HG02870 (cell line): Measurements from ENCODE around the gene FAM171A1.
"Not testable (repeated sequence)": the region's sequence is repeated elsewhere in the genome, so short reads cannot be mapped to it uniquely, and the experiment has no call there.

Experiments used
- ATAC-seq: cut with Tn5 transposase; IDR thresholded peaks from one replicate; pipeline ENCODE4 v1.9.1; 2021; ENCODE audit warnings: mild to moderate bottlenecking, moderate library complexity; ENCODE audit not compliant: unreplicated experiment

FAM171A1 gene

DNA sequence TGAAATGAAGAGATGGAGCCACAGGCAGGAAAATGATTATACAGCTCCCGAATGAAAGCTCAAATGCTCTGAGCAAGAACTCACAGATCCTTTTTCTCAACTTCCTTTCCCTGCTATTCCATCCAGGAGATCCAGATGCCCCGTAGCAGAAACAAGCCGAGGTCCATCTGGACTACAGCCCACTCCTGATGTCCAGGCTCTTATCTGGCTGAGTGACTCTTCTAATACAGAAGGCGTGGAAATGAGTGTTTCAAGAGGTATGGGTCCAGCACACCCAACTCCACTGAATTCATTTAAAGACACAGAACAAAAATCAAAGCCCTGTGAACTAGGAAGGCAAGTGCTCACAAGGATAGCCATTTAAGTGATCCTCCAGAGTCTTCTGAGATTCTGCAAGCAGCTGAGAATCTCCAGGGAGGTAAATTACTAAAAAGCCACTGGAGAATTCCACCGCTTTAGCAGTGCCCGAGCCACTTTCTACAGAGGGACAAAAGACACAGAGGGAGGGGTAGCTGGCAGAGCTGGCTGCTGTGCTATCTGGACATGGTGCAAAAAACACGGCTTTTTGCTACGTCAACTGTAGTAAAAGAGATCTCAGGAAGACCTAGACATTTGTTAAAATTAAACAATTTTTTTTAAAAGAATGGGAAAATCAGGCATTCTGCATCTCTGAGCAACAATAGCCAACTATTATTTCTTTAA, 24.5 kb downstream of the FAM171A1 start:
- no peak for ATAC-seq

DNA sequence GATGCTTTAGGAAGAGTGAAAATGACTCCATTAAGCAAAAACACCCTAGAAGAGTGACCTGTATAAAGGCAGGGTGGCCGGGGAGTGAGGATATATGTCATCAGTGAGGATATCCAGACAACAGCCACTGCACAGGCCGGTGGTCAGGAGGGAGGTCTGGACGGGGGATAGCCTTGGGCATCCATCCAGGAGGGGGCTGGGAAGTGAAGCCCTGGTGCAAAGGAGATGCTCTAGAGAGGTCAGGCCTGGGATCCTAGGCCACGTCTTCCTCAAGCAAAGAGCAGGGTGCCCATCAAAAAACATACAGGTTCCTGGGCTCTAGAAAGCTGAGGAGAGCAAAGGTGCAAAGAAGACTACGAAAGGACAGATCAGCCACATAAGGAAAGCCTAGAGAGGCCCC, 25.6 kb downstream of the FAM171A1 start:
- ATAC-seq: no peak

DNA sequence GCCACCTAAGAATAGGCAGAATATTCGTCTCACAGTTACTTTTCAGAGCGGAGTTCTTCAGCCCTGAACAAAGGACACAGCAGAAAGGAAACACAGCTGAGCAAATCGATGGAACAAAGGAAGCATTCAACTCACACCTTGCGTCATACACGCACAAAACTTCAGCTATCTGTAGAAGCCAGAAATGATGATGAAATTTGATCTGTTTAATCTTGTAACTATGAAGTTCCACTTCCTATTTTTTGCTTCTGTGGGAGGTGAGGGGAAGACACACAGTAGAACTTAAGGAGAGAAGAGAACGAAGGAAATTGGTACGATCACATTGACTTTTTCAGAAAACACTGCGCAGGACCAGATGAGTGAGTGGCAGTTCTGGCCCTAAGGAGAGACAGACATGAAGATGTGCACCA, 26.2 kb downstream of the FAM171A1 start:
- no peak for ATAC-seq

DNA sequence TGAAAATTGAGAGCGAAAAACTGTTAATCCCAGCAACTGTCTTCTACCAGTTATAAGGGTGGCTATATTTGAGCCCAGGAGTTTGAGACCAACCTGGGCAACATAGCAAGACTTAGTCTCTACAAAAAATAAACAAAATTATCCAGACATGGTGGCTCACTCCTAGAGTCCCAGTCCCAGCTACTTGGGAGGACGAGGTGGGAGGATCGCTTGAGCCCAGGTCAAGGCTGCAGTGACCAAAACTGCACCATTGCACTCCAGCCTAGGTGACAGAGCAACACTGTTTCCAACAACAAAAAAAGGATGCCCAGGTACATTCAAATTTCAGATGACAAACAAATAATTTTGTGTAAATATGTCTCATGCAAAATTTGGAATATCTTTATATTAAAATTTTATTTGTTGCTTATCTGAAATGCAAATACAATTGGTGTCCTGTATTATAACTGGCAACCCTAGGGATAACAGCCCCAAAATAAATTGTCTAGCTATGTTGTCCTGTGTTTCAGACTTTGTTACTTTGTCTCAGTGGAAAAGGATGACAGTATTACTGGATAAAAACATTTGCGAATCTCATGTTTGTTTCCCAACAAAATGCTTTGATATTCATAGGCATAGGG, 26.7 kb downstream of the FAM171A1 start:
- ATAC-seq: no peak

DNA sequence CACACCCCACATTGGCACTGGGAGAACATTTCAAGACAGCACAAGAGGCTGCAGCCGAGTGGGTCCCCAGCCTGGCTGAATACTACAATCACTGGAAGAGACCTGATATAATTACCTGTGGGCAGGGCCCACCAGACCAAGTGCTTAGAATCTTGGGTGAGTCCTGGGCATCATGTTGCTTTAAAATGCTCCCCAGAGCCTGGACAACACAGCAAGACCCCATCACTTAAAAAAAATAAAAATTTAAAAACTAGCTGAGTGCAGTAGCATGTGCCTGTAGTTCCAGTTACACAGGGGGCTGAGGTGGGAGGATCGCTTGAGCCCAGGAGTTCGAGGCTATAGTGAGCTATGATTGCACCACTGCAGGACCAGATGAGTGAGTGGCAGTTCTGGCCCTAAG, 28.1 kb downstream of the FAM171A1 start:
- ATAC-seq: no peak

DNA sequence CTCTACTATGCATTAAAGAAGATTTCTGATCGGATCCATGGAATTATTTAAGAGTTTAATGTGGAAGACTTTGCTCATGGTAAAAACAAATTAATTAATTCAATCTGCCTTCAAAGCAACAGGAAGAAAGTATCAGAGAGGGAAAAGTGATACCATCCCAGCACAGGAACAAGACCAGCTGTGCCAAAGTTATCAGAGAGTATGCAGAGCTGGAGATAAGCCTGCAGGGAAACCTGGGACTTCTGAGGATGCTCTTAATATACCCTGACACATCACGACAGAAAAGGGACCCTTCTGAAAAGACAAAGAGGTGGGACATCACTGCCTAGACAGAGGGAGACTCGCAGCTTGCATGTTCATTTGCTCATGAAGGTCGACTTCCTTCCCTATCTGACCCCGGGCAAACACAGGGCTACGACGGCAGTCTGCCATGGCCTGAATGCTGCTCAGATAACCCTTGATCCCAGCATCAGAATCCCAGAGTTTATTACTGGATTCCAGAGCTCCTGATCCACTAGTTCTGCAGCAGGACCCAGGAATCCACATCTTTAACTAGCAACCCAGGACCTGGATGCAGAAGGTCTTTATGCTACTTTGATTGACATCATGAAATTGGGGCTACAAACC, 29.5 kb downstream of the FAM171A1 start:
- no peak for ATAC-seq

DNA sequence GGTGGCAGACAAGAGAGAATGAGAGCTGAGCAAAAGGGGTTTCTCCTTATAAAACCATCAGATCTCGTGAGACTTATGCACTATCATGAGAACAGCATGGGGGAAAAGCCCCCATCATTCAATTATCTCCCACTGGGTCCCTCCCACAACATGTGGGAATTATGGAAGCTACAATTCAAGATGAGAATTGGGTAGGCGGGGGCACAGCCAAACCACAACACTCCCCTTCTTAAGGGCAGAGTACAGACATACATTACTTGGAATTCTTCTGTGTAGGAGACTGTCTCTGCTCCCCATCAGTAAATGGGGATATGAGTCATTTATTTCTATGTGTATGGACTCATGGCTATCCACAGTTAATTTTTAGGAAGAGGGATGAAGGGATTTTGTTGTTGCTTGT, 31.2 kb downstream of the FAM171A1 start:
- ATAC-seq: no peak

DNA sequence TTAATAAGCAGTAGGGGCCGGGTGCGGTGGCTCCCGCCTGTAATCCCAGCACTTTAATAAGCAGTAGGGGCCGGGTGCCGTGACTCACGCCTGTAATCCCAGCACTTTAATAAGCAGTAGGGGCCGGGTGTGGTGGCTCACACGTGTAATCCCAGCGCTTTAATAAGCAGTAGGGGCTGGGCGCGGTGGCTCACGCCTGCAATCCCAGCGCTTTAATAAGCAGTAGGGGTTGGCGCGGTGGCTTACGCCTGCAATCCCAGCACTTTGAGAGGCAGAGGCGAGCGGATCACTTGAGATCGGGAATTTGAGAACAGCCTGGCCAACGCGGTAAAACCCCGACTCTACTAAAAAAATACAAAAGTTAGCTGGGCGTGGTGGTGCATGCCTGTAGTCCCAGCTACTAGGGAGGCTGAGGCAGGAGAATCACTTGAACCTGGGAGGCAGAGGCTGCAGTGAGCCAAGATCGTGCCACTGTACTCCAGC, 33.6 kb downstream of the FAM171A1 start:
- ATAC-seq: not testable (repeated sequence)

DNA sequence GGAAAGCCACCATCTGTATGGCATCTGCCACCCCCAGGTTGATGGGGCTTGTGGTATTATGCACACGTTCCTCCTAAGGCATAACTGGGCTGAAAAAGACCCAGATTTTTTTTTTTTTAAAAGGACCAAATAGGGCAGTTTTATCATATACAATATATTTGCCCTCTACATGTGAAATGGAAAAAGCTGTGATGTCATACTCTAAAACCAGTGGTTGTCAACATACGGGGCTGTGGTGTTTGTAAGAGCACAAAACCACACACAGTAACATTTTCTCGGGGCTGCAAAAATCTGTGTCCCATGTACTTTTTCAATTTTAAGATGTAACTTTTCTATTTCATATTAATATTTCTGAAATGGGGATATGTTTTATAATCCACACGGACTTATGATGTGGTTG, 34.9 kb downstream of the FAM171A1 start:
- no peak for ATAC-seq

DNA sequence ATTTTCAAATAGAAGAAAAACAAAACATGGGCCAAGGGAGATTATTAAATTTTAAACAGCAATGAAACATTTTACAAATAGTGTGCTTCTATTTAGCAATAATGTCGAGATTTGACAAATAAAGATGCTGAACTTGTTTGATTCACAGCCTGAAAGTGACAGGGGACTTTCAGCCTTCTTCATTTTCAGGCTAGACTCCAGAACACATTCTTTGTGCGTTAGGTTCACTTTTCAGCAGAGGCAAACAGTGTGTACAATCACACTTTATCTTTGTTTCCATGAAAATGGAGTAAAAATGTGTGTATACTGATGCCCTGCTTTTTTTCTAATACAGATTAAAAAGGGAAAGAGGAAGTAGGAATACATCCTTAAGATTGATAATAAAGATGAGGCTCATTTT, 35.6 kb downstream of the FAM171A1 start:
- no peak for ATAC-seq

DNA sequence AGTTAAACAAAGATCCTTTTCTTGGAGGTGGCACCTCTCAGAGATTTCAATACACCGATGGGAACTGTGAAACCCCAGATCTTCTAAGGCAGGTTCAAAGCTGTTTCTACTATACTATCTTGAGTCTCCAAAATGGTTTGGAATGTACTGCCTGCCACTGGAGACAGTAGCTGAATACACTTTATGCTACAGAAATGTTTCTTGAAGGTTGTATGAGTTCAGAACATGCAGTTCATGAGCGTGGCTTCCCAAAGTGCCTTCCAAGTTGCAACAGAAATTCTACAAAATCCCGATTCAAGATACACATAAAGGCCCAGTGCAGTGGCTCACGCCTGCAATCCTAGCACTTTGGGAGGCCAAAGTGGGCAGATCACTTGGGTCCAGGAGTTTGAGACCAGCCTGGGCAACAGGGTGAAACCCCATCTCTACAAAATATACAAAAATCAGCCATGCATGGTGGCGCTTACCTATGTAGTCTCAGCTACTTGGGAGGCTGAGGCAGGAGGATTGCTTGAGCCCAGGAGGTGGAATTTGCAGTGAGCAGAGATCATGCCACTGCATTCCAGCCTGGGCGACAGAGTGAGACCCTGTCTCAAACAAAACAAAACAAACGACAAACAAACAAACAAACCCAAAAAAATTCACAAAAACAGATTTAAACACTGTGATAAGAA, 36.3 kb downstream of the FAM171A1 start:
- no peak for ATAC-seq

DNA sequence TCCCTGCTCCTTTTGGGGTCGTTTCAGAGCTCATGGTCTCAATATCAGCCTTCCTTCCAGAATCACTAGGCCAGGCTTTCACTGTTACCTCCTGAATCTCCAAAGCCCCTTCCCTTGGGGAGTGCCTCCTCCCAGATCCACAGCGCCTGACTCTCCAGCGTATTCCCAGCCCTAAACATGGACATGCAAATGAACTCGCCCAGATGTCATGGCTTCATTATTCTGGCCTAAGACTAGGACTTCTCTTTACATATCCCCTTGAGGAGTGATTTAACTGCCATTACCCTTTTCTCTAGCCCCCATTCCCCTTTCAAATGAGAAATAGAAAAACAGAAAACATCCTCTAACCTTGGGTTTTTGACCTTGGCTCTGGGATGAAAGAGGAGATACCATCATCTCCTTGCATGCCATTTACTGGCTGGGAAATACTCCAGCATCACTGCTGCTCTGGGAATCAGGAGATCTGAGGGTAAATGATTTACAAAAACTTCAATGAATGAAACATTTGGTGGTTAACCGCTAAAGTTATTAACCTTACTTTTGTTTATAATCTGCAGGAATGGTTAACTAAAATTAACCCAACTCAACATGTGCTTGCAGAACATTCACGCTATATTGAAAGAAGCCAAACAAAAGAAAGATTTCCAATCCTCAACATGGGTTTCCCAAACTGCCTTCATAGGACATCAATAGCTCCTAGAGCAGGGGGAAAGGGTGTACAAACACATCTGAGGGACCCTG, 37.0 kb downstream of the FAM171A1 start:
- no peak for ATAC-seq

DNA sequence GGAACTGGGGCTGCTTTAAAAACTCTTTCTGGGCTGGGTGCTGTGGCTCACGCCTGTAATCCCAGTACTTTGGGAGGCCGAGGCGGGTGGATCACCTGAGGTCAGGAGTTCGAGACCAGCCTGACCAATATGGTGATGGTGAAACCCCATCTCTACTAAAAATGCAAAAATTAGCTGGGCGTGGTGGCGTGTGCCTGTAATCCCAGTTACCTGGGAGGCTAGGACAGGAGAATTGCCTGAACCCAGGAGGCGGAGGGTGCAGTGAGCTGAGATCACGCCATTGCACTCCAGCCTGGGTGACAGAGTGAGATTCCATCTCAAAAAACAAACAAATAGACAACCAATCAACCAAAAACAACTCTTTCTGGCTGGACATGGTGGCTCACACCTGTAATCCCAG, 37.9 kb downstream of the FAM171A1 start:
- not testable (repeated sequence) for ATAC-seq

DNA sequence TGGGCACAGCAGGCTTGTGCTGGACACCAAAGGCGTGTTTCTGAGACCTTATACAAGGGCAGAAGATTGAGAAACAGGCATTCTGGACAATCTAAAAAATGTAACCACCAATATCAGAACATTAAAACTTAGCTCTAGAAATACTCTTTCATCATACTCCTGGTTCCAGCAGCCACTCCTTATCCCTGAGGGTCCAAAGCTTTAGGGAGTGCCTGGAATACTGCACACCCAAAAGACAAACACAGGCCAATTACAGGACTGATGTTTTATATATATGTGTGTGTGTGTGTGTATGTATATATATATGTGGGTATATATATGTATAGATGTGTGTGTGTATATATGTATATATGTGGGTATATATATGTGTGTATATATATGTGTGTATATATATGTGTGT, 39.6 kb downstream of the FAM171A1 start:
- no peak for ATAC-seq

DNA sequence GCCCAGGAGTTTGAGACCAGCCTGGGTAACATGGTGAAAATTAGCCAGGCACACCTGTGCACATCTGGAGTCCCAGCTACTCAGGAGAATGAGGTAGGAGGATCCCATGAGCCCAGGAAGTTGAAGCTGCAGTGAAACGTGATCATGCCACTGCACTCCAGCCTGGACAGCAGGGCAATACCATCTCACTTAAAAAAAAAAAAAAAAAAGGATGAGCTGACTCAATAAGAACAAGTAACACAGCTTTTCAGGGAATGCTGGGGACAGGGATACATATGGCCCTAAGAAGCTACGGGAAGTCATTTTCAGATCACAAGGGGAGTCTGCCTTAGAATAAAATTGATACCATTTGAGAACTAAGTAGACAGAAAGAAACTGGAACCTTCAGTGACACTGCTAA, 41.7 kb downstream of the FAM171A1 start:
- ATAC-seq: no peak

DNA sequence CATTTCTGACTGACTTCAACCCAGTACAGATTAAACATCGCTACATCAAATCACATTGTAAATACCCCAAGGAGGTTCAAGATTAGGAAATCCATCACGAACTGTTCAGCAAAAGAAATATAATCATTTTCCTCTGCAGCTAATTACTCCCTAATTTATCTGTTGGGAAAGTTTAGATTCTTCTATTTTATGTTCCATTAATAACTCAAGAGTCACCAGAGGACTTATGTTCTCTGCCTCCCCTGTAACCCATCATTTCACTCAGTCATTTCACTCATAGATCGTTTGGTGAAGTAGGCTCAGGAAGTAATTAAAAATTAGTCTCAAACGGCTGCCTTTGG, 45.2 kb downstream of the FAM171A1 start:
- no peak for ATAC-seq

DNA sequence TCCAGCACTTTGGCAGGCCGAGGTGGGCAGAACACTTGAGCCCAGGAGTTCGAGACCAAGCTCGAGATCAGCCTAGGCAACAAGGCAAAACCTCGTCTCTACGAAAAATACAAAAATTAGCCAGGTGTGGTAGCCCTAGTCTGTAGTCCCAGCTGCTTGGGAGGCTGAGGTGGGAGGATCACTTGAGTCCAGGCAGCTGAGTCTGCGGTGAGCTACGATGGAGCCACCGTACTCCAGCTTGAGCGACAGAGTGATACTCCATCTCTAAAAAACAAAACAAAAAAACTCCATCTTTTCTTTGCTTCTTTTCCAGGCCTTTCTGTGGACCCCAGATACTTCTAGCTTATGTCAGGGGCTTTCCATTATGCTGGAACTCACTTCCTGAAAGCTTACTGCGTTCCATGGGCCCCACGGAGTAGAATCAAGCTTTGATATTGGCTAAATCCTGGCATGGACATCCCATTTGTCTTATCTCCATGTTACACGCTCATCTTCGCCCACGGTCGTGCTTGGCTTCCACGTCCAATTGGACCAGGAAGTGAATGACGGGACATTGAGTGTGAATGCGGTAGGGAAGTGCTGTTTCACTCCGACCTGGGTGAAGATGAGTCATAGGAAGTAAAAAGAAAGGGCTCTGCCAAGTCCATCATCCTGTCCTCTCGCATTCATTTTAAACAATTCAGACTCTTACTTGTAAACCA, 45.7 kb downstream of the FAM171A1 start:
- ATAC-seq: no peak

DNA sequence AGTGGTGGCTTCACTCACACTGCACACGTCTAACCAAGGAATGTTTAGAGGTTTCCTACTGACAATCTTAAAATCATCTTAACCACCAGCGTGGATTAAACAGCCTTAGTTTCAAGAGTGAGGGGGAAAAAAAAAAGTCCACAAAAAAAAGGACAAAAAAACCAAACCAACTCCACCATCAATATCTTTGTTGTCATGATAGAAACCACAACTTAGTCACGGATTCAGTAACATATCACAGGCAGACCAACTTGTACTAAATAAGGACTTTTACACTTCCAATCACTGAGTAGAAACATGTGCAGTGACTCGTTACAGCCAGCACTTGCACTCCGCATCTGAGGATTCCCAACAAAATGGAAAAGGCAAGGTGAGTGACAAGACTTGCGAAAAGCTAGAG, 46.5 kb downstream of the FAM171A1 start:
- no peak for ATAC-seq

DNA sequence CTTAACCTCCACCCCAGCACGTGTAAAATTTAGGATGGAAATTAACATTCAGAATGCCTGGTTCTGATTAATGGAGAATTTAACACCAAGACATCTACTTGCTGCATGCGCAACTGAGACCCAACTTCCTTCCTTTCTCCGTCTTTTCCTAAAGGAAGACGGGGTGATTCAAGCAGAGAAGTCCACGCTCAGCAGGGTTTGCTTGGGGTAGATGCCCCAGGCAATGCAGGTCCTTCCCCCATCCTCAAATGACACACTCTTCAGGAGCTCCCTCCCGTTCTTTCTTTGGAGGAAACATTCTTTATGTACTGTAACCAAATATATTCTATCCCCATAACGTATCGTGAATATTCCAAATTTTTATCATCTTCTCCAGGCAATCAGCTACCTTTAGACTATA, 47.0 kb downstream of the FAM171A1 start:
- ATAC-seq: no peak

DNA sequence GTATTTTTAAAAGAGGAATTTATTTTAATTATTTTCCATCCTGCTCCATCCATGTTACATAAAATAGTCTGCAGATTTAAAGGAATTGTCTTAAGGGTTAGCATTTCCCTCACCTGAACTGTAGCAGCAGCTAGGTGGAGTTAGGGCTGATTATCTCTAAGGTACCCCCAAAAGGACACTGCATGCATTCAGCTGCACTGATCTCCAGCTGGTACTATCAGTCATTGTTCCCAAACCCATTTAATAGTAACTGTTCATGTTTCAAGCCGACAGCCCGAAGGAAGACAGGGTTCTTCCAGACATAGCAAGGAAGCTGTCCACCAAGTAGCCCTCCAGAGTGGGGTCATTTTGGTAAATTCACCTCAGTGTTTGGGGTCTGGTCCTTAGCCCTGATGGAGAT, 48.7 kb downstream of the FAM171A1 start:
- ATAC-seq: no peak
